Stimulated activated naive B cell treated with anti-CD40 and anti-IgM and Interleukin-4, amounts not matched to agents 10 μg/mL and 1 μg/mL and 100 μg/mL, for 72 hours (primary cell): ENCODE data around the gene MYCBP.
"Not testable (repeated sequence)": the region's sequence is repeated elsewhere in the genome, so short reads cannot be mapped to it uniquely, and the experiment has no call there.

ENCODE experiments used
- ATAC-seq, 2 donors: fragments of 150-1000 bp; cut with Tn5 transposase; replicated peaks; 2 replicates each; pipeline ENCODE4 v1.10.0; 2021; ENCODE audit warnings: moderate library complexity in 1 of 2
- DNase-seq: peaks from one replicate; pipeline ENCODE4 v3.0.0; 2021
- H3K27ac Mint-ChIP-seq: one replicate; pipeline ENCODE4 v1.8.0; 2022; ENCODE audit warnings: mild to moderate bottlenecking, mixed read lengths
- H3K27me3 Mint-ChIP-seq, 2 donors: one replicate each; pipeline ENCODE4 v1.8.0; 2022; ENCODE audit warnings: mixed read lengths in 2 of 2
- H3K36me3 Mint-ChIP-seq, 2 donors: one replicate each; pipeline ENCODE4 v1.8.0; 2022; ENCODE audit warnings: mixed read lengths in 2 of 2, mild to moderate bottlenecking in 1 of 2
- H3K4me1 Mint-ChIP-seq, 2 donors: one replicate each; pipeline ENCODE4 v1.8.0; 2022; ENCODE audit warnings: mixed read lengths in 2 of 2, mild to moderate bottlenecking in 1 of 2
- H3K4me3 Mint-ChIP-seq, 2 donors: one replicate each; pipeline ENCODE4 v1.8.0; 2022; ENCODE audit warnings: mild to moderate bottlenecking in 2 of 2, mixed read lengths in 2 of 2, moderate library complexity in 1 of 2
- H3K9me3 Mint-ChIP-seq, 2 donors: one replicate each; pipeline ENCODE4 v1.8.0; 2022; ENCODE audit warnings: mixed read lengths in 2 of 2, mild to moderate bottlenecking in 1 of 2

Gene MYCBP, protein sequence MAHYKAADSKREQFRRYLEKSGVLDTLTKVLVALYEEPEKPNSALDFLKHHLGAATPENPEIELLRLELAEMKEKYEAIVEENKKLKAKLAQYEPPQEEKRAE

DNA sequence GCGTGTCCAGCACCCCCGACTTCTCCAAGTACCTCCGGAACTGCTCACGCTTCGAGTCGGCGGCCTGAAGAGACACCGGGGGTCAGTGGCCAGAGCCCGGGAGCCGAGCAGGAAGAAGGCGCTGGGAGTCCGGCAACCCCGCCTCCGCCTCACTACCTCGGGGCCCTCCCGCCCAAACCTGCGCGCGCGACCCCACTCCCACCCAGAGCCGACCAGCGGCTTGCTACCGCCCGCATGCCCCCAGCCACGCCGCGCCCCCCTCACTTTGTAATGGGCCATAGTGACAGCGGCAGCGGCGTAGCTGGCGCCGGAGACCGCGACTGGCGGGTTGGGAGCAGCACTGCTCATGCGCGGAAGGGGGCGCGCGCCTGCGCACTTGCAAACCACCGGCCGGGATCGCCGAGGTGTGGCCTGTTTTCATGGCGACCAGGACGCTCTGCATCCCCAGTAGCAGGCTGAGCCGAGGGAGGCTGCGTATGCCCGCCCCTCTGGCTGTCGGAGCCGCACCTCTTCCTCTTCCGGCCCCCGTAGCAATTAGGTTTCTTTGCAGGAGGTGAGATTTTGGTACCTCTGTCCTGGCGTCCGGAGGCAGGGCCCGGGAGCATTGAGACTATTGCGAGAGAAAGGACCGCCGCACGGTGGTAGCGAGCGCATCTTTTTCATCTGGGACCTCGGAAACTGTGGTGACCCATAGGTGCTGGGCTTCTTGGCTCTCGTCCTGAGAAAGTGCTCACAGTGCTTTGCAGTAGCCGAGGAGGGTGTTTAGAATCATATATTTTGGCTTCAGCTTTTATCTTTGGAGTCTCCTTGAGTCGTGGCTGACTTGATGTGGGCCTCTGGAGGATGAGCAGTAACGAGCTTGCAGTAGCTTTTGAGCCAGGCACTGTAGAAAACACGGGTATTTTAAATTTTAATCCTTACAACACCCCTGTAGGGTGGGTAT, at the start of gene MYCBP:
Gene MYCBP, minus strand, starts transcription at position 322 of the 943 bp plus-strand sequence. Its CDS starts 43 bp downstream, at position 279.
- peak within 1 kb of the TSS; percentile 84 for H3K27ac Mint-ChIP-seq
- H3K36me3 Mint-ChIP-seq = peaks cover 6 to 13% of the 10 kb centered on the region in 2 donors
- DNase-seq (peak; percentile 97), ATAC-seq (peak; percentile 99 to 100)
- peak within 1 kb of the TSS; percentile 91 to 94 for H3K4me3 Mint-ChIP-seq
- H3K27me3 Mint-ChIP-seq = no peaks in the 10 kb centered on the region
- peaks cover 11 to 22% of the 10 kb centered on the region in 2 donors for H3K4me1 Mint-ChIP-seq
- H3K9me3 Mint-ChIP-seq = no peaks in the 10 kb centered on the region

DNA sequence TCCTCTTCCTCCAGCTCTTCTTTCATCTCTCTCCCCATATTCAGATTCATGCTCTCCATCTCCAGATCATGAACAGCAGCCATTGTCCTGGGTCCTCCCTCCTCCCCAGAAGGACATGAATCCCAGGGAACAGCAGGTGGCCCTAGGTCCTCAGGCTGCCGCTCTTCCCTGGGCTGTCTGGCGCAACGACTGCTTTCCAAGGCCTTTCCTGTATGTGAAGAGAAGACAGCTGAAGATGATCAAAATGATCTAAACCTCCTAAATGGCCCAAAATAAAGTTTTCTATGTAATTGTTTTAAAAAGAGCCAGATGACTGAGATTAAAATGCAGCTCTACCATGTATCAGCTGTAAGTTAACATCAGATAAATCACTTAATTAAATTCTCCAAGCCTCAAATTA, 46.0 kb upstream of the MYCBP start:
- DNase-seq (no peak), ATAC-seq (no peak)
- Mint-ChIP-seq H3K4me3 (no peak overlapping the region), H3K27me3 (no peaks in the 10 kb centered on the region), H3K36me3 (peaks cover 0 to 2% of the 10 kb centered on the region in 2 donors), H3K27ac (no peak overlapping the region), H3K9me3 (no peaks in the 10 kb centered on the region), H3K4me1 (no peaks in the 10 kb centered on the region)

DNA sequence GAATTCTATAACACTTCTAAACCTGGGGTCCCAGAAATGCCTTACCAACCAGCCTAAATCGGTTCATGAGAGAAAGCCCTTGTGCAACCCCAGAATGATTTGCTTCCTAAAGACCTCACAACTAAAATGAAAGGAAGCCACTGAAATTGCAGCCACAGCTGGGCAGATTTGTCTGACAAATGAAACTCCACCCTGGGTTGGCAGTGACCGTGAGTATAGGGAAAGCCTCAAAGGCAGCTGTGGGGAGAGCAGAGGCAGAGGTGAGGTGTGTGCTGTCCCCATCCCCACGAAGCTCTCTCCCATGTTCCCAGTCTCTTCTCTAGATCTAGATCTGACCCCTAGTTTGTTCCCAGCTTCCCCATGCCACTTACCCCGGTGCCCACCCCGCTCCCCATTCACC, 45.4 kb upstream of the MYCBP start:
- ATAC-seq (no peak), DNase-seq (no peak)
- no peak overlapping the region for H3K27ac Mint-ChIP-seq
- no peaks in the 10 kb centered on the region for H3K27me3 Mint-ChIP-seq
- no peaks in the 10 kb centered on the region for H3K9me3 Mint-ChIP-seq
- no peaks in the 10 kb centered on the region for H3K4me1 Mint-ChIP-seq
- H3K4me3 Mint-ChIP-seq = no peak overlapping the region
- peaks cover 0 to 2% of the 10 kb centered on the region in 2 donors for H3K36me3 Mint-ChIP-seq

DNA sequence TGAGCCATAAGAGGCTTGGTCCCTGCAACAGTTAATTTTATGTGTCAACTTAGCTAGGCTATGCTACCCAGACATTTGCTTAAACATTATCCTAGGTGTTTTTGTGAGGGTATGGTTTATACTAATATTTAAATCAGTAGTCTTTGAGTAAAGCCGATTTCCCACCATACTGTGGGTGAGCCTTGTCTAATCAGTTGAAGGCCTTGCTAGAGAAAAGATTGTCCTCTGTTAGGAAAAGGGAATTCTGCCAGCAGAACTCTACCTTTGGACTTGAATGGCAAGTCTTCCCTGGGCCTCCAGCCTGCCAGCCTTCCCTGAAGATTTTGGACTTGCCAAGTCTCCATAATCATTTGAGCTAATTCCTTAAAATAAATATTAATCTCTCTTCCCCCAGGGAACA, 44.6 kb upstream of the MYCBP start:
- no peak overlapping the region for H3K27ac Mint-ChIP-seq
- no peaks in the 10 kb centered on the region for H3K4me1 Mint-ChIP-seq
- no peaks in the 10 kb centered on the region for H3K27me3 Mint-ChIP-seq
- H3K4me3 Mint-ChIP-seq = no peak overlapping the region
- peaks cover 0 to 2% of the 10 kb centered on the region in 2 donors for H3K36me3 Mint-ChIP-seq
- H3K9me3 Mint-ChIP-seq = no peaks in the 10 kb centered on the region
- ATAC-seq (no peak), DNase-seq (no peak)

DNA sequence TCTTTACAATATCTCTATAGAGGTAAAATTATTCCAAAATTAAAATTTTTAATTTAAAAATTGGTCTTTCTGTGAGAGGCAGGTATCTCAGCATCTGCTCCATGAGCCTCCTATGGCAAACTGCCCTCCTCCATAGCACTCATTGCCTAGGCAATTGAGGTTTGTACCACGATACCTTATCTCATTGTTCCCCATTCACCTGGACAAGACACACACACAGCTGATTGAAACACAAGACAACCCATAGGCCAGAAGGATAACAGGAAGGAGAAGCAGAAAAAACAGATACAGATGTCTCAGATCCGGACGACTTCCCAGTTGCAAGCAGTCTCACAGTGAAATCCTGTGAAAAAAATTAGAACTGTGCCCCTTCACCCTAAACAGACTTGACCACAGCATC, 44.2 kb upstream of the MYCBP start:
- Mint-ChIP-seq H3K4me3 (no peak overlapping the region), H3K27ac (no peak overlapping the region), H3K9me3 (no peaks in the 10 kb centered on the region), H3K4me1 (no peaks in the 10 kb centered on the region), H3K27me3 (no peaks in the 10 kb centered on the region), H3K36me3 (peaks cover 0 to 2% of the 10 kb centered on the region in 2 donors)
- DNase-seq (no peak), ATAC-seq (no peak)

DNA sequence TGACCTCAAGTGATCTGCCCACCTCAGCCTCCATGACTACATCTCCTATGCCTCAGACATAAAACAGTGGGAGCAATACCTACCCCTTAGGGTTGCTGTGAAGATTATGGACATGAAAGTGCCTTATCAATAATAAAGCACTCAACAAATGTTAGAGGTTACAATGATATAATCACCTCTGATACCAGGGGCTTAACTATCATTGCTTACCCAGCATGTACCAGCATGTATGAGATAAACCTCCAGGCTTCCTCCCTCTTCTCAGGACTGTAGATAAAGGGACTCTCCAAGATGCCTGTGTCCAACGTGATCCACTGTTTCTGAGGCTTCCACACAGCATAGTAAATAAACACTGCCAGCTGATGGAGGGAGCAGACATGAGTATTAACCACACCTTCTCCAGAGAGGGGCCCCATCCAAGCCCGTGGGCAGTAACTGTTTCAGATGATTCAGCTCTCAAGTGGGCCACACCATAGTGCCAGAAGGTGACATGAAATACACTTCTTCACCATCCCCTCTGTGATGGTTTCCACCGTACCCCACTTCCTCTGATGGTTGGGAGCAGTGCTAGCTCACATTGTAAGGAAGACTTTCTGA, 42.3 kb upstream of the MYCBP start:
- Mint-ChIP-seq H3K27ac (no peak overlapping the region), H3K4me3 (no peak overlapping the region)

DNA sequence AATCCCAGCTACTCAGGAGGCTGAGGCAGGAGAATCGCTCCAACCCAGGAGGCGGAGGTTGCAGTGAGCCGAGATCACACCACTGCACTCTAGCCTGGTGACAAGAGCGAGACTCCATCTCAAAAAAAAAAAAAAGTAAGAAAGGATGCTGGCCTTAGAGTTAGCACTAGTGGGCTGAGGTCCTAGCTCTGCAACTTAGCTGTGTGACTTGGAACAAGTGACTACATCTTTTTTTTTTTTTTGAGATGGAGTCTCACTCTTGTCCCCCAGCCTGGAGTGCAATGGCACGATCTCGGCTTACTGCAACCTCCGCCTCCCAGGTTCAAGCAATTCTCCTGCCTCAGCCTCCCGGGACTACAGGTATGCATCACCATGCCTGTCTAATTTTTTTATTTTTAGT, 41.8 kb upstream of the MYCBP start:
- DNase-seq, H3K36me3 Mint-ChIP-seq, H3K27ac Mint-ChIP-seq, H3K27me3 Mint-ChIP-seq, ATAC-seq, H3K4me3 Mint-ChIP-seq, H3K9me3 Mint-ChIP-seq, H3K4me1 Mint-ChIP-seq: not testable (repeated sequence)

More for the DNA sequence above, 42.3 kb upstream of the MYCBP start:
- Mint-ChIP-seq H3K36me3 (peaks cover 0 to 2% of the 10 kb centered on the region in 2 donors), H3K9me3 (no peaks in the 10 kb centered on the region), H3K27me3 (no peaks in the 10 kb centered on the region), H3K4me1 (no peaks in the 10 kb centered on the region)
- DNase-seq (no peak), ATAC-seq (no peak)

DNA sequence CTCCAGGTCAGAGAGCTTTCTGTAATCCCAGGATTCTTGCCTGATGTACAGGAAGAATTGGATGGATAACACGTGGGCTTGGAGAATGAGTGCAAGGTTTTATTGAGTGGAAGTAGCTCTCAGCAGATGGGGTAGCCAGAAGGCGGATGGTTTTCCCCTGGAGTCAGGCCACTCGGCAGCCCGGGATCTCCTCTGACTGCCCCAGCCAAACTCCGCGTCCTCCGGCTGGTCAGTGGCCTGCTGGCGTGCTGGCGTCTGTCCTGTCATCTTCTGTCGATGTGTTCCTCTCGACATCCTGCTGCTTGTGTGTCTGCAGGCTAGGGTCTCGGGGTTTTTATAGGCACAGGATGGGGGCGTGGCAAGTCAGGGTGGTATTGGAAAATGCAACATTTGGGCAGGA, 35.7 kb upstream of the MYCBP start:
- DNase-seq = no peak
- Mint-ChIP-seq H3K36me3 (peaks cover 4% of the 10 kb centered on the region in 2 donors), H3K27ac (no peak overlapping the region), H3K4me3 (no peak overlapping the region), H3K4me1 (no peaks in the 10 kb centered on the region), H3K9me3 (peaks cover 0 to 3% of the 10 kb centered on the region in 2 donors), H3K27me3 (no peaks in the 10 kb centered on the region)
- no peak for ATAC-seq

DNA sequence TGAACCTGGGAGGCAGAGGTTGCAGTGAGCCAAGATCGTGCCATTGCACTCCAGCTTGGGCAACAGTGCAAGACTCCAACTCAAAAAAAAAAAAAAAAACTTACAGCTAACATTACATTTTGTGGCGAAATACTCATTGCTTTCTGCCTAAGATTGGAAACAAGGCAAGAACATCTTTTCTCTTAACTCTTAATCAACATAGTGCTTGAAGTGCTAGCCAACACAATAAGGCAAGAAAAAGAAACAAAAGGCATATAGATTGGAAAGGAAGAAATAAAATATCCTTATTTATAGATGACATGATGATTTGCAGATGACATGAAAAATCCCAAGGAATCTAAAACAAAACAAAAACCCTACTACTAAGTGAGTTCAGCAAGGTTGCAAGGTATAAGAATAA, 32.8 kb upstream of the MYCBP start:
- no peak overlapping the region for H3K27ac Mint-ChIP-seq
- no peak for DNase-seq
- no peaks in the 10 kb centered on the region for H3K4me1 Mint-ChIP-seq
- no peak overlapping the region for H3K4me3 Mint-ChIP-seq
- H3K27me3 Mint-ChIP-seq = no peaks in the 10 kb centered on the region
- H3K36me3 Mint-ChIP-seq = peaks cover 4% of the 10 kb centered on the region in 2 donors
- ATAC-seq = no peak
- H3K9me3 Mint-ChIP-seq = peaks cover 0 to 3% of the 10 kb centered on the region in 2 donors

DNA sequence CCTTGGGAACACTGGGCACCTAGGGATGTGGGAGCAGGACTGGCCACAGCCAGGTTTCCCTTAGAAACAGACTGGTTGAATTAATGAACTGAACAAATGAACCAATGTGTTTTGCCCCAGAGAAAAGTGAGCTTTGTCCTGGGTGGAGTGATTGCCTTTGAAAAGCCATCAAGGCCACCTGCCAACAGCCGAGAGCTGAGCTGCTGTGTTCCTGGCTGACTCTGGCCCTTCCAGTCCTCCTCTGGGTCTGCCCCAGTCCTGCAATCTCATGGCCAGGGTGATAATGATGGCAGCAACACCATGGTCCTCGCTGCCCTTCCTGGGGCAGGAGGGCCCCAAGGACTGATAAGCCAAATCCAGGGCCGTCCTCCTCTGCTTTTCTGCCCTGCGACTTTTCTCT, 26.4 kb upstream of the MYCBP start:
- H3K27me3 Mint-ChIP-seq = no peaks in the 10 kb centered on the region
- no peak for ATAC-seq
- no peaks in the 10 kb centered on the region for H3K4me1 Mint-ChIP-seq

DNA sequence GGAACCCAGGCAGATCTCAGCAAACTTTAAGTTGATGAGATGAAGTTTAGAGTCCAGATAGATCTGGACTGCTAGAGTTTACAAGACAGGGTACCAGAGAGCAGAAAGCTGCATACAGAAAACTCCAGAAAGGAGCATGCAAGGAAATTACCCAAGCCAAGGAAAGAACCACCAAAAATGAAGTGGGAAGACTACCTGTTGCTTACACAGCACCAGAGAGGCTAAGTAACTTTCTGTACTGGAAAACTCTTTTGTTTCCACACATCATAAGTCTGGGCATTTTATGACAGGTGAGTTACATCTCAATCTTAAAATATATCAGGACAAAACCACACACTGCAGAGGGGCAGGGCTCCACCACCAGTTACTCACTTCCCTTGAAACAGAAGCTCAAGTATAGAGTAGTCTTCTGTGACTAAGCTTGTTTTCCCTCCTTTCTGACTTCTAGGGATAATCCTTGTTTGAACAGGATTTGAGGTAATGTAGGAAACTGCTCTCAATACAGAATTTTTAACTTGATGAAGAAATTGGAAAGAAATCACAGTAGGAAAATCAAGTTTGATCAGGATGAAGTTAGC, 25.6 kb upstream of the MYCBP start:
- no peaks in the 10 kb centered on the region for H3K4me1 Mint-ChIP-seq
- H3K9me3 Mint-ChIP-seq = no peaks in the 10 kb centered on the region
- ATAC-seq (no peak), DNase-seq (no peak)
- no peak overlapping the region for H3K4me3 Mint-ChIP-seq
- peaks cover 0 to 2% of the 10 kb centered on the region in 2 donors for H3K36me3 Mint-ChIP-seq
- no peaks in the 10 kb centered on the region for H3K27me3 Mint-ChIP-seq
- H3K27ac Mint-ChIP-seq = no peak overlapping the region

More for the DNA sequence above, 26.4 kb upstream of the MYCBP start:
- no peak for DNase-seq
- no peaks in the 10 kb centered on the region for H3K36me3 Mint-ChIP-seq
- no peak overlapping the region for H3K27ac Mint-ChIP-seq
- H3K4me3 Mint-ChIP-seq = no peak overlapping the region
- H3K9me3 Mint-ChIP-seq = no peaks in the 10 kb centered on the region

DNA sequence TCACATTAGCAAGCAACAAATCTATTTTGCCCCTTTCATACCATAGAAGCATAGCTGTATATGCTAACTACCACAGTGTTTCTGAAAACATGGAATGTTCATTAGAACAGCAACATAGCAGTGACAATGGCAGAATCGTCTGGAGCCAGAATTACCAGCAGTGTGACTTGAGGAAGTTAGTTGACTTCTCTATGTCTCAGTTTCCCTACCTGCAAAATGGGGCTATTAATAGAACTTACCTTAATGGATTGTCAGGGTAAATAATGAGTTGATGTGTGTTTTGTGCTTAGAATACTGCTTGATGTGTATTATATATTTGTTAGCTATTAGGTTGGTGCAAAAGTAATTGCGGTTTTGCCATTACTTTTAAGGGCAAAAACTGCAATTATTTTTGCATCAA, 23.0 kb upstream of the MYCBP start:
- Mint-ChIP-seq H3K27me3 (no peaks in the 10 kb centered on the region), H3K9me3 (no peaks in the 10 kb centered on the region), H3K36me3 (peaks cover 2 to 5% of the 10 kb centered on the region in 2 donors), H3K4me1 (no peaks in the 10 kb centered on the region), H3K27ac (no peak overlapping the region), H3K4me3 (no peak overlapping the region)
- ATAC-seq (no peak), DNase-seq (no peak)

DNA sequence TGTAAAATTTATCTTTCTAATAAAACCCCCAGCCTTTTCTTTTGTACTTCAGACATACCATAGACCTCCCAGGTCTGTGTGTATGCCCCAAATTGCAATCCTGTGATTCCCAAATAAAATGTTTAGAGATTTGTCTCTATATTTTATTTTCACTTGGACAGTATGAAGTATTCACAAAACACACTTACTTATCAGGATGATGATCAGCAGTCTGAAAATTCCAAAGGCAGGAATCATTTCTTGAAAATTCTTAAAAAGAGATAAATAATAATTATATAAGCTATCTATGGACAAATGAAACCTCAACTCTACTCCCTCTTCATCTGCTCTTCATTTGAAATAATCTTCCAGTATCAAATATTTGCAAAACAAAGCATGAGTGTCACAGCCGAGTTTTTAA, 19.8 kb upstream of the MYCBP start:
- no peak for ATAC-seq
- H3K4me1 Mint-ChIP-seq = no peaks in the 10 kb centered on the region
- no peaks in the 10 kb centered on the region for H3K9me3 Mint-ChIP-seq

DNA sequence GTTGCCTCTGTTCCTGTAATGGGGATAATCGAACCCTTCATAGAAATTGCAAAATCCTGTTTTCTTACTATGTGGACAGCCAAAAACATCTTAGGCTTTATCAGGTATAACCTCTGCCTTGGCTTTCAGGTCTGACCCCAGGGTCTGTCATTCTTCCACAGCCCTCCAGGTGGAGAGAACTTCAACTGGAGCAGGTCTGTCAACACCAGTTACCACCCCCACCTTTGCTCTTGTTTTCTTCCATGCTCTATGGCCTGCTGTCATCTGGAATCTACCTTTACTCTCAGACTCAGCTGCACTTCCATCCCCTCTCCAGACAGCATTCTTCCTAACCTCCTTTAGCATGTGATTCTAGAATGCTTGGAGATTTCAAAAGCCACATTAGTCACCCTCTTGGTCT, 18.6 kb upstream of the MYCBP start:
- H3K27ac Mint-ChIP-seq = no peak overlapping the region
- DNase-seq (no peak), ATAC-seq (no peak)
- peaks cover 2 to 5% of the 10 kb centered on the region in 2 donors for H3K36me3 Mint-ChIP-seq
- H3K4me1 Mint-ChIP-seq = no peaks in the 10 kb centered on the region
- no peaks in the 10 kb centered on the region for H3K9me3 Mint-ChIP-seq
- no peak overlapping the region for H3K4me3 Mint-ChIP-seq
- H3K27me3 Mint-ChIP-seq = peaks cover 0 to 4% of the 10 kb centered on the region in 2 donors

More for the DNA sequence above, 19.8 kb upstream of the MYCBP start:
- Mint-ChIP-seq H3K4me3 (no peak overlapping the region), H3K27ac (no peak overlapping the region), H3K27me3 (no peaks in the 10 kb centered on the region), H3K36me3 (peaks cover 2 to 5% of the 10 kb centered on the region in 2 donors)
- no peak for DNase-seq
